Nephron progenitor cell (in vitro differentiated cells): ENCODE results near the gene EGFL7.

Experiments used
- DNase-seq: peaks from one replicate; pipeline ENCODE4 v3.0.0; 2021
- H3K27ac Mint-ChIP-seq: 2 replicates; pipeline ENCODE4 v1.8.0; 2021; ENCODE audit warnings: mild to moderate bottlenecking, moderate library complexity, mixed read lengths
- H3K27me3 Mint-ChIP-seq: 2 replicates; pipeline ENCODE4 v1.8.0; 2021; ENCODE audit warnings: mild to moderate bottlenecking, low read depth, mixed read lengths; ENCODE audit not compliant: poor library complexity
- H3K36me3 Mint-ChIP-seq: 2 replicates; pipeline ENCODE4 v1.8.0; 2021; ENCODE audit warnings: low read depth, mixed read lengths
- H3K4me1 Mint-ChIP-seq: 2 replicates; pipeline ENCODE4 v1.8.0; 2021; ENCODE audit warnings: mixed read lengths
- H3K4me3 Mint-ChIP-seq: 2 replicates; pipeline ENCODE4 v1.8.0; 2021; ENCODE audit warnings: mild to moderate bottlenecking, moderate library complexity, mixed read lengths
- H3K9me3 Mint-ChIP-seq: 2 replicates; pipeline ENCODE4 v1.8.0; 2021; ENCODE audit warnings: mild to moderate bottlenecking, moderate library complexity, mixed read lengths
- CTCF ChIP-seq: fragments of 200-600 bp; sonication (generic); IDR thresholded peaks from 2 replicates; pipeline ENCODE4 v1.5.0; 2021; ENCODE audit warnings: antibody characterized with exemption

Gene EGFL7

GRCh38 chr9:136693490-136694162, 30.9 kb downstream of the EGFL7 start:
- peaks cover 34% of the 10 kb centered on the region for H3K4me1 Mint-ChIP-seq
- no peak overlapping the region for H3K27ac Mint-ChIP-seq
- no peak for DNase-seq
- no peaks in the 10 kb centered on the region for H3K9me3 Mint-ChIP-seq
- H3K27me3 Mint-ChIP-seq = peaks cover 17% of the 10 kb centered on the region
- TF ChIP-seq CTCF = no peak
- H3K4me3 Mint-ChIP-seq = peak overlapping the region; percentile 28
- no peaks in the 10 kb centered on the region for H3K36me3 Mint-ChIP-seq

GRCh38 chr9:136694163-136694871, 31.6 kb downstream of the EGFL7 start:
- no peak overlapping the region for H3K27ac Mint-ChIP-seq
- TF ChIP-seq CTCF = peak; percentile 73
- peak; percentile 81 for DNase-seq

DNA sequence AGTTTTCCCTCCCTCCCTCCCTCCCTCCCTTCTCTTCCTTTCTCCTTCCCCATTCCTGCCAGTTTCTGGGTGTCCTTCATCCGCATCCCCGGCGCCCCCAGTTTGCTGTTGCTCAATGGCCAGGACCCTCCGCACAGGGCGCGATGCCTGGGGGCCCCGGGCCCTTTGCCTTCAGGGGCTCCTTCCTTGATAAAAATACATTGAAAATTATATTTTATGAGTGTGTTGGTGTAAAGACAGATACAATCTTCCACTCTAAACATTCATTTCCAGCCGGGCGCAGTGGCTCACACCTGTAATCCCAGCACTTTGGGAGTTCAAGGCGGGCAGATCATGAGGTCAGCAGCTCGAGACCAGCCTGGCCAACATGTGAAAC, 32.1 kb downstream of the EGFL7 start:
- TF ChIP-seq CTCF = no peak
- Mint-ChIP-seq H3K9me3 (no peaks in the 10 kb centered on the region), H3K27me3 (peaks cover 17% of the 10 kb centered on the region), H3K4me1 (peaks cover 38% of the 10 kb centered on the region), H3K27ac (no peak overlapping the region), H3K4me3 (no peak overlapping the region), H3K36me3 (no peaks in the 10 kb centered on the region)
- DNase-seq = peak; percentile 3

More at GRCh38 chr9:136694163-136694871, 31.6 kb downstream of the EGFL7 start:
- Mint-ChIP-seq H3K36me3 (no peaks in the 10 kb centered on the region), H3K4me3 (no peak overlapping the region), H3K9me3 (no peaks in the 10 kb centered on the region), H3K27me3 (peaks cover 17% of the 10 kb centered on the region), H3K4me1 (peaks cover 38% of the 10 kb centered on the region)

DNA sequence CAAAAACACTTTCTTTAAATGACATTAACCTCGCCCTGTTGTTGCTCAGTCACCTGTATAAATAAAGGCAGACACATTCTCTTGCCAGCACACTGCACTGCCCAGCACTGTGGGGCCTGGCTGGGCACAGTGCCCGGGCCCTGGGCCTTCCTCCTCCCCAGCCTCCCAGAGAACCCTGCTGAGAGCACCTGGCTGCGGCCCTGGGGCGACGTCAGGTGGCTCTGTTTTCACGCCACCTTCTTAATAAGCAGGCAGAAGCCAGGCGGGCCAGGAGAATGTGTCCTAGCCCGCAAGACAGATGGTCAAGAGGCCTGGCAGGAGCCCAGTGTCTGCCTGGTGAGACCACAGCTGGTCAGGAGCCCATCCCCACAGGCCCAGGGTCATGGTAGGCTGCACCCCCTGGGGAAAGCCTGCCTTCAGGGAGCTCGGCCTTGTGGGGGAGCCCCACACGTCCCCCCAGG, 32.7 kb downstream of the EGFL7 start:
- peaks cover 38% of the 10 kb centered on the region for H3K4me1 Mint-ChIP-seq
- no peak overlapping the region for H3K27ac Mint-ChIP-seq

DNA sequence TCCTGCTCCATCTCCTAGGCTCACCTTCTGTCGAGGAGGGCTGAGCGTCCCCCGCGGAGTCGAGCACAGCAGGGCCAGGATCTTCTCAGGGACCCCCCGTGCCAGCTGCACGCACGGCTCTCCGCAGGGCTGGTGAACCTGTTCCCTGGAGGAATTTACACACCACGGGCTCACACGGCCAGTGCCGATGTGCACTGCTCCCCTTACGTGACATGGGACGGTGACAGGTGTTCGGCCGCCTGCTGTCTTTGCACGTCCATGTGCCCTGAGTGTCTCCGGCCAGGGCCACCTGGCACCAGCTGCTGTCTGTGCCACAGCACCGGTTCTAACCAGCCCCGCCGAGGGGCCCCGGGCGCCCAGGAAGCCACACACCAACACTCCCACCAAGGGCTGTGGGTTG, 33.2 kb downstream of the EGFL7 start:
- peaks cover 20% of the 10 kb centered on the region for H3K27me3 Mint-ChIP-seq
- peaks cover 40% of the 10 kb centered on the region for H3K4me1 Mint-ChIP-seq
- no peak overlapping the region for H3K27ac Mint-ChIP-seq
- no peaks in the 10 kb centered on the region for H3K9me3 Mint-ChIP-seq
- no peak overlapping the region for H3K4me3 Mint-ChIP-seq
- no peaks in the 10 kb centered on the region for H3K36me3 Mint-ChIP-seq
- peak; percentile 5 for DNase-seq
- TF ChIP-seq CTCF = no peak

More for the DNA sequence above, 32.7 kb downstream of the EGFL7 start:
- H3K9me3 Mint-ChIP-seq = no peaks in the 10 kb centered on the region
- no peak for TF ChIP-seq CTCF
- H3K36me3 Mint-ChIP-seq = no peaks in the 10 kb centered on the region
- H3K4me3 Mint-ChIP-seq = no peak overlapping the region
- H3K27me3 Mint-ChIP-seq = peaks cover 16% of the 10 kb centered on the region
- no peak for DNase-seq
